ENCODE data around the gene ALDH7A1.

ALDH7A1 gene

GRCh38 chr5:126636956-126637355 is 41.9 kb upstream of the ALDH7A1 start:
- H3K9me2 ChIP-seq (replicated peaks; ENCODE audit: control insufficient read depth, low read length), result no peaks in the 10 kb centered on the region
- TF ChIP-seq EZH2phosphoT487 (IDR thresholded peaks at IDR 0.05; ENCODE audit: borderline replicate concordance, low read length) (no peak), CTCF (IDR thresholded peaks at IDR 0.05; ENCODE audit: low read depth, low read length, poor library complexity, severe bottlenecking) (no peak)

GRCh38 chr5:126635585-126635984 is 40.6 kb upstream of the ALDH7A1 start:
- Histone ChIP-seq H3K27ac (ENCODE audit: low read depth, low read length) (no peak overlapping the region), H3K27me3 (ENCODE audit: control insufficient read depth, low read length) (no peaks in the 10 kb centered on the region), H3K36me3 (ENCODE audit: control insufficient read depth, low read length) (no peaks in the 10 kb centered on the region), H4K20me1 (ENCODE audit: control insufficient read depth, insufficient read depth, low read depth, low read length) (no peaks in the 10 kb centered on the region), H3K9me3 (ENCODE audit: control insufficient read depth, insufficient read depth, low read length) (no peaks in the 10 kb centered on the region), H3F3A (ENCODE audit: control insufficient read depth, insufficient read depth) (no peaks in the 10 kb centered on the region), H3K4me2 (ENCODE audit: low read length) (no peak overlapping the region), H3K79me2 (ENCODE audit: control insufficient read depth, low read length) (no peaks in the 10 kb centered on the region), H3K4me1 (ENCODE audit: control insufficient read depth, low read length) (no peaks in the 10 kb centered on the region), H3K9me2 (replicated peaks; ENCODE audit: control insufficient read depth, low read length) (no peaks in the 10 kb centered on the region), H3K4me3 (ENCODE audit: low read length) (no peak overlapping the region)
- TF ChIP-seq EZH2phosphoT487 (IDR thresholded peaks at IDR 0.05; ENCODE audit: borderline replicate concordance, low read length) (no peak), CTCF (IDR thresholded peaks at IDR 0.05; ENCODE audit: low read depth, low read length, poor library complexity, severe bottlenecking) (no peak)

More at GRCh38 chr5:126636956-126637355, 41.9 kb upstream of the ALDH7A1 start:
- H3K4me3 ChIP-seq (ENCODE audit: low read length), result no peak overlapping the region
- no peak overlapping the region for H3K4me2 ChIP-seq (ENCODE audit: low read length)
- no peaks in the 10 kb centered on the region for H3K4me1 ChIP-seq (ENCODE audit: control insufficient read depth, low read length)
- no peaks in the 10 kb centered on the region for H3K36me3 ChIP-seq (ENCODE audit: control insufficient read depth, low read length)
- no peaks in the 10 kb centered on the region for H4K20me1 ChIP-seq (ENCODE audit: control insufficient read depth, insufficient read depth, low read depth, low read length)
- H3K9me3 ChIP-seq (ENCODE audit: control insufficient read depth, insufficient read depth, low read length), result no peaks in the 10 kb centered on the region
- H3K79me2 ChIP-seq (ENCODE audit: control insufficient read depth, low read length), result no peaks in the 10 kb centered on the region
- no peak overlapping the region for H3K27ac ChIP-seq (ENCODE audit: low read depth, low read length)
- no peaks in the 10 kb centered on the region for H3F3A ChIP-seq (ENCODE audit: control insufficient read depth, insufficient read depth)
- H3K27me3 ChIP-seq (ENCODE audit: control insufficient read depth, low read length), result no peaks in the 10 kb centered on the region

GRCh38 chr5:126633552-126633951 is 38.5 kb upstream of the ALDH7A1 start:
- no peaks in the 10 kb centered on the region for H3K27me3 ChIP-seq (ENCODE audit: control insufficient read depth, low read length)
- no peaks in the 10 kb centered on the region for H3K9me3 ChIP-seq (ENCODE audit: control insufficient read depth, insufficient read depth, low read length)
- H3K27ac ChIP-seq (ENCODE audit: low read depth, low read length), result no peak overlapping the region
- H3K79me2 ChIP-seq (ENCODE audit: control insufficient read depth, low read length), result no peaks in the 10 kb centered on the region
- no peak for TF ChIP-seq CTCF (IDR thresholded peaks at IDR 0.05; ENCODE audit: low read depth, low read length, poor library complexity, severe bottlenecking)
- H3K4me2 ChIP-seq (ENCODE audit: low read length), result no peak overlapping the region
- H3K4me1 ChIP-seq (ENCODE audit: control insufficient read depth, low read length), result no peaks in the 10 kb centered on the region
- H3K4me3 ChIP-seq (ENCODE audit: low read length), result no peak overlapping the region
- H4K20me1 ChIP-seq (ENCODE audit: control insufficient read depth, insufficient read depth, low read depth, low read length), result no peaks in the 10 kb centered on the region
- H3K36me3 ChIP-seq (ENCODE audit: control insufficient read depth, low read length), result no peaks in the 10 kb centered on the region
- H3F3A ChIP-seq (ENCODE audit: control insufficient read depth, insufficient read depth), result peaks cover 3% of the 10 kb centered on the region; the same call in 1 of the 2 replicates
- no peaks in the 10 kb centered on the region for H3K9me2 ChIP-seq (replicated peaks; ENCODE audit: control insufficient read depth, low read length)

GRCh38 chr5:126631920-126632319 is 36.9 kb upstream of the ALDH7A1 start:
- Histone ChIP-seq H3K36me3 (ENCODE audit: control insufficient read depth, low read length) (no peaks in the 10 kb centered on the region), H3K27ac (ENCODE audit: low read depth, low read length) (no peak overlapping the region), H3K4me1 (ENCODE audit: control insufficient read depth, low read length) (no peaks in the 10 kb centered on the region), H3K9me2 (replicated peaks; ENCODE audit: control insufficient read depth, low read length) (no peaks in the 10 kb centered on the region), H4K20me1 (ENCODE audit: control insufficient read depth, insufficient read depth, low read depth, low read length) (no peaks in the 10 kb centered on the region), H3K4me3 (ENCODE audit: low read length) (no peak overlapping the region), H3F3A (ENCODE audit: control insufficient read depth, insufficient read depth) (peaks cover 3% of the 10 kb centered on the region; the same call in 1 of the 2 replicates), H3K79me2 (ENCODE audit: control insufficient read depth, low read length) (no peaks in the 10 kb centered on the region), H3K27me3 (ENCODE audit: control insufficient read depth, low read length) (no peaks in the 10 kb centered on the region), H3K4me2 (ENCODE audit: low read length) (no peak overlapping the region), H3K9me3 (ENCODE audit: control insufficient read depth, insufficient read depth, low read length) (no peaks in the 10 kb centered on the region)
- TF ChIP-seq EZH2phosphoT487 (IDR thresholded peaks at IDR 0.05; ENCODE audit: borderline replicate concordance, low read length) (no peak), CTCF (IDR thresholded peaks at IDR 0.05; ENCODE audit: low read depth, low read length, poor library complexity, severe bottlenecking) (no peak)
